Measurements from ENCODE around the gene FLNC.

Gene FLNC

DNA sequence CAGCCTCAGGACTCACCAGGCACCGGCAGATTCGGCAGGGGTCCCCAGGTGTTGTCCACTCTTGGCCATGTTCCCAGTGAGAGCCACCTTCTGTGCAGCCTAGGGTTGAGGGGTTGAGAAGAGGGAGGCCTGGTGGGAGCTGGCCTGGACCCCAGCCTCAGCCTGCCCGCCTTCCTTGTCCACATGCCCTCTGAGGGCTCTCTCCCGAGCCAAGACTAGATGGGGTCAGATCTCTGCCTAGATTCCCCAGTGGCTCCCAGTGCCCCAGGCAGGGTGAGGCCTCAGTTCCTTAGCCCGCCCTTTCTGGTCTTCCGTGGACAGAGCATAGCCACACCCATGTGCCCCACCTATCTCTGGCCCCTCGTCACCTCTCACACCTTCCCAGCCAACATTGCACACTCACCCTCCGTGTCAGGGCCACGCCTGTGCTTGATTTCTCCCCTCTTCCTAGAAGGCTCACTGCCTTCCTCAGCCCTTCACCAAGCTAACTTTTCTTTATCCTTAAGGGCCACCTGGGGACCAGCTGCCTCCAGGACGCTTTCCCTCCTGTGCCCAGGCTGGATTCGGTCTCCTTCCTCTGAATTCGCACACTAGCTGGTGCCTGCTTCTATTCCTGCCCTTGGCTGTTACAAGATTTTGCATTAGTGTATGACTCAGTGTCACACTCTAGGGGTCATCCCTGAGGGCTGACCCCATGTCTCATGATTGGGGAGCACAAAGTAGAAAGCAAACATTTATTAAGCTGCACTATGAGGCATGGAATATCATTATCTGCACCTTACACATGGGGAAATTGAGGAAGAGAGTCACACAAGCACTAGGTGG, 72.8 kb downstream of the FLNC start:
- no peak overlapping the region for H3K4me3 ChIP-seq (ENCODE audit: low read depth, low read length)
- TF ChIP-seq, protein P1, sequence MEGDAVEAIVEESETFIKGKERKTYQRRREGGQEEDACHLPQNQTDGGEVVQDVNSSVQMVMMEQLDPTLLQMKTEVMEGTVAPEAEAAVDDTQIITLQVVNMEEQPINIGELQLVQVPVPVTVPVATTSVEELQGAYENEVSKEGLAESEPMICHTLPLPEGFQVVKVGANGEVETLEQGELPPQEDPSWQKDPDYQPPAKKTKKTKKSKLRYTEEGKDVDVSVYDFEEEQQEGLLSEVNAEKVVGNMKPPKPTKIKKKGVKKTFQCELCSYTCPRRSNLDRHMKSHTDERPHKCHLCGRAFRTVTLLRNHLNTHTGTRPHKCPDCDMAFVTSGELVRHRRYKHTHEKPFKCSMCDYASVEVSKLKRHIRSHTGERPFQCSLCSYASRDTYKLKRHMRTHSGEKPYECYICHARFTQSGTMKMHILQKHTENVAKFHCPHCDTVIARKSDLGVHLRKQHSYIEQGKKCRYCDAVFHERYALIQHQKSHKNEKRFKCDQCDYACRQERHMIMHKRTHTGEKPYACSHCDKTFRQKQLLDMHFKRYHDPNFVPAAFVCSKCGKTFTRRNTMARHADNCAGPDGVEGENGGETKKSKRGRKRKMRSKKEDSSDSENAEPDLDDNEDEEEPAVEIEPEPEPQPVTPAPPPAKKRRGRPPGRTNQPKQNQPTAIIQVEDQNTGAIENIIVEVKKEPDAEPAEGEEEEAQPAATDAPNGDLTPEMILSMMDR (IDR thresholded peaks at IDR 0.05; ENCODE audit: low read depth, low read length), result no peak
- no peak for DNase-seq
- H3K27me3 ChIP-seq, result no peaks in the 10 kb centered on the region
- no peaks in the 10 kb centered on the region for H3K4me1 ChIP-seq
- H3K9me3 ChIP-seq, result no peaks in the 10 kb centered on the region
- H3K36me3 ChIP-seq, result no peaks in the 10 kb centered on the region

DNA sequence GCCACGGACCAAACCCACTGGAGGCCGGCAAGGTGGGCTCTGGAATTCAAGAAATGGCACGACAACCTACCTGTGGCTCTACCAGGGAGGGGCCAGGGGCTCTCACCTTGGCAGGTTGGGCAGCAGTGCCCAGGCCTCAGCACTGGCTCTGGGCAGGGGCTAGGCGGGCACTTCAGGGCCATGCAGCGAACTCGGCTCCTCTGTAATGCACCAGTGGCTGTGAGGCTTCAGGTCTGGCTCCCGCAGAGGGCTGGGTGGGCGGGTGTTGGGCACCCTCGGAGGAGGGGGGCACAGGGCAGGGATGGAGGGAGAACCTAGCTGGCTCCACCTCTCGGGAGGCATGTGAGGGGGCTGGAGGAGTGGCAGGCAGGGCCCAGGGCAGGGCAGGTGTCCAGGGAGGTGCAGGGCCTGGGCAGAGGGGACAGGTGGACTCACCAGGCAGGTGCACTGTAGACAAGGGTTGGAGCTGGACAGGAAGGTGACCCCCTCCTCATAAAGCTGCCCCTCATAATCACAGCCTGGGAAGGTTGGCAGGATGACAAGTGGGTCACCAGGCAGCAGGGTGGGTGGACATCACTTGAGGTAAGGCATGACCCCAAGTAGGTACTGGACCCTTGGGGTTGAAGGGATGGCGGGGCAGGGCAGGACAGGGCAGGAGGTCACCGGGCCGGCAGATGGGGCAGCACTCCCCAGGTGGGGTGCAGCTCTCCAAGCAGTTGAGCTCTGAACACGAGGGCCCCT, 73.6 kb downstream of the FLNC start:
- DNase-seq, result no peak
- H3K4me3 ChIP-seq (ENCODE audit: low read depth, low read length), result no peak overlapping the region
- H3K36me3 ChIP-seq, result no peaks in the 10 kb centered on the region
- TF ChIP-seq, protein P1 (IDR thresholded peaks at IDR 0.05; ENCODE audit: low read depth, low read length), result no peak
- H3K9me3 ChIP-seq, result no peaks in the 10 kb centered on the region
- H3K27me3 ChIP-seq, result no peaks in the 10 kb centered on the region
- peaks cover under 1% of the 10 kb centered on the region for H3K4me1 ChIP-seq

DNA sequence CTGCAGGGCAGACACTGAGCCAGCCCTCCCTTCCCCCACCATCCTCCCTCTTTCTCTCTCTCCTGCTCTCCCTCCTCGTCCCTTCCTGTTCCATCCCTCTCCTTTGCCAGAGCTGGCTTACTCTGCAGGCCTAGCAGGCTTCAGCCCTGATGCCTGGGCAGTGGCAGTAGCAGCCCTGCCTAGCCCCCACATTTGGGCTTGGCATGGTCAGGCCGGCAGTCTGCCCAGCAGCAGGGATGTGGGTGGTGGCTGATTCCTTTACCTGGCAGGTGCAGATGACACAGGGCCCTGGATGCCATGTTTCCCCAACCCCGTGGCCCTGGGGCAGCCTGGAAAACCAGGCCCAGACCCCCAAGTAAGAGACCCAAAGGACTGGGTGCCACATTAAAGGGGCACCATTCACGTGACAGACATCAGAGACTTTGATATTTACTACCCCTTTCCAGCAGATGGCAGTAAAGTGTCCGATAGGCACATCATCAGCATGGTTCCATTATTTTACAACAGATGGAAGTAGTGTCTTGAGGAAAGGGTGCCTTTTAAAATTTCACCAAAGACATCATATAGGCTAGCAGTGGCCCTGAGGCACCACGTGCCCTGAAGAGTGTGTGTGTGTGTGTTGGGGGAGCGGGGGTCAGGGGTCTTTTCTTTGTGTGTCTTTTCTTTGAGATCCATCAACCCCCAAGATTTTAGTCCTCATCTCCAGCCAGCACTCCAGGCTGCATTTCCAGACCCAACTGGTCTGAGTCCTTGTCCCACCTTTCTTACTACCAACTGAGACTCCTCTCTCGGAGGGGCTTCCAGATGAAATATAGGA, 74.4 kb downstream of the FLNC start:
- no peaks in the 10 kb centered on the region for H3K36me3 ChIP-seq

DNA sequence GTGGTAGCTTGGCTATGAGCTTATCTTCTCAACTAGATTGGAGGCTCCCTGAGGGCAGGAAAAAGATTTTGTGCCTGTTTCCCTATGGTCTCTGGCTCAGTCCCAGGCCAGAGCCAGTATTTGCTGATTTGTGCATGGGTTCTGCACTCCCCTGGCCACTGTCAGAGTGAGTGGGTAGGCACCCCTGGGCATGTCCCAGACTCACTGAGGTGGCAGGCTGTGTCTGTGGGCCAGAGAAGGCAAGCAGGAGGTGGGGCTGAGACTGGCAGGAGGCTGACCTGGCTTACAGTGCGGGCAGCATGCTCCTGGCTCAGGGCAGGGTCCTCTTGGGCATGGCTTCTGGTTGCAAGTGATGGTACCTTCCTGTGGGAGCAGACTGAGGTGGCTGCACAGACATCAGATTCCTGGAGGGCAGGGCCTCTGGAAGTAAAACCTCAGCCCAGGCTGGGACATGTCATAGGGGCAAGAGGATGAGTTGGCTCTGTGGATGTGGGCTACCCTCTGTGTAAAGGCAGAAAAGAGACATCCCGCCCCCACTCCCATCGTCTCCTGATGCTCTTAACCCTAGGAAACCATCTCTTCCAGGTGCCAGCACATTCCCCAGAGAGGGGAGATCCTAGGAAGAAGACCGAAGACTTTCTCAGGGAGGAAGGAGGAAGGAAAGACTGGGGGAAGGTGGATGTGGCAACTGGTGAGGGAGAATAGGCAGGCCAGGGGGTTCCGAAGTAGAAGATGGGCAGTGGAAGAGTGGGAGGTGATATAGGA, 76.0 kb downstream of the FLNC start:
- no peaks in the 10 kb centered on the region for H3K9me3 ChIP-seq
- no peak overlapping the region for H3K4me3 ChIP-seq (ENCODE audit: low read depth, low read length)
- H3K27me3 ChIP-seq, result no peaks in the 10 kb centered on the region
- TF ChIP-seq, protein P1 (IDR thresholded peaks at IDR 0.05; ENCODE audit: low read depth, low read length), result no peak
- H3K4me1 ChIP-seq, result peaks cover 6% of the 10 kb centered on the region
- DNase-seq, result no peak
- no peaks in the 10 kb centered on the region for H3K36me3 ChIP-seq

More for the DNA sequence above, 74.4 kb downstream of the FLNC start:
- no peaks in the 10 kb centered on the region for H3K27me3 ChIP-seq
- TF ChIP-seq, protein P1 (IDR thresholded peaks at IDR 0.05; ENCODE audit: low read depth, low read length), result peak; percentile 73
- H3K4me1 ChIP-seq, result peaks cover 6% of the 10 kb centered on the region
- H3K9me3 ChIP-seq, result no peaks in the 10 kb centered on the region
- DNase-seq, result no peak
- H3K4me3 ChIP-seq (ENCODE audit: low read depth, low read length), result 0 out of 2 replicates have a peak overlapping the region, but pooled peaks have one; percentile 2

DNA sequence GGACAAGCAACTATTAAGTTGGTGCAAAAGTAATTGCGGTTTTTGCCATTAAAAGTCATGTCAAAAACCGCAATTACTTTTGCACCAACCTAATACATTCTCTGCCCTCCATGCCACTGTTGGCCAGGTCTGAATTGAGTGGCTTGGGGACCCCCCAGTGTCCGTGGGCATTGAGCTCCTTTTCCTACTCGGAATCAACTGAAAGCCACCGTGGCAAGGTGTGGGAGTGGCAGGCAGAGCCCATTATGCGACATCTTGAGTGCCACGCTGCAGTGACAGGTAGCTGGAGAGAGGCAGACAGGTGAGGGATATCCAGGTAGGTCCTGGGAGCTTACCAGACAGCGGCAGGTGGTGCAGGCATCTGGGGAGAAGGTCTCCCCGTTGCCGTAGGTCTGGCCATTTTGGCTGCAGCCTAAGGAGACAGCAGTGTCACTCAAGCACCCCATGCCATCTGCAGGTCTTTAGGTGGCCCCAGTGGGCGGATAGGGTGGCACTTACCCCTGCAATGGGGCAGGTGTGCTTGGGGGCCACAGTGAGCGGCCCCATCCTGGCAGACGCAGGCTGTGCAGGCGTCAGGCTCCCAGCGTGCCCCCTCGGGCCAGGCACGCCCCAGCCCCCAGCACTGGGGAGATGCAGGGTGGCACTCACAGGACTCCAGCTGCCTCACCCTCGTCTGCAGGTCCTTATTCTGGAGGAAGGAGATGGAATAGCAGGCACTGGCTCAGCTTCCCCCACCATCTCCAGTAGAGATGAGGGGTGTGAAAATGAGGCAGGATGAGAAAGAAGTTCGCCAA, 76.8 kb downstream of the FLNC start:
- Histone ChIP-seq H3K27me3 (no peaks in the 10 kb centered on the region), H3K4me3 (ENCODE audit: low read depth, low read length) (no peak overlapping the region), H3K9me3 (no peaks in the 10 kb centered on the region), H3K36me3 (no peaks in the 10 kb centered on the region), H3K4me1 (peaks cover 10% of the 10 kb centered on the region)
- TF ChIP-seq, protein P1 (IDR thresholded peaks at IDR 0.05; ENCODE audit: low read depth, low read length), result no peak
- no peak for DNase-seq
